Astrocyte of the spinal cord (primary cell): ENCODE data around the gene FES.

Experiments
- DNase-seq: peaks from one replicate; pipeline ENCODE4 v3.0.0; 2011; ENCODE audit warnings: low read depth, low spot score
- H3K4me3 ChIP-seq: 2 replicates; pipeline ENCODE4 v1.5.1; 2011; ENCODE audit warnings: low read depth, mild to moderate bottlenecking, low read length, moderate library complexity
- CTCF ChIP-seq: IDR thresholded peaks from 2 replicates; pipeline ENCODE4 v1.5.1; 2012; ENCODE audit warnings: low read depth, mild to moderate bottlenecking, low read length, inconsistent platforms
- in situ Hi-C: cut with HindIII; loops from 2 replicates; pipeline ENCODE4 v1.10.0; 2017; ENCODE audit warnings: low sequenced_read_pairs

The FES gene

DNA sequence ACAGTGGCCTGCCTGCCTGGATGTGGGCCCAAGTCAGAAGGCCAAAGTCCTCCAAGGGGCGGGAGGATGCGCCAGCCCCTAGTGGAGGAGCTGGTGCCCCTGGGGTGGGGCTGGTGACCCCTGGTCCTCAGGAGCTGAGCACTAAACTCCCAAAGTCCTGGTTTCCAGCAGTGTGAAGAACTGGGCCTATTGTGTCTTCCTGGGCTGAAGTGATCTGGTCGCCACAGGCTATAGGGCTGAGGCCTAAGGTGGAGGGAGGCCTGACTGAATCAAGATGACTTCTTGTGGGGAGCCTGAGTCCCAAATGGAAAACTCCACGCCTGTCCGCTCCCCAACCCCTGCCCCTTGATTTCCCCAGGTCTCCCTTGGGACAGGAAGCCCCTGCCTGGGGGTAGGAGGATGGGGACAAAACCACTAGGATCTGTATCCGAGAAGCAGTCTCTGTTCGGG is 753 bp upstream of the FES start:
- H3K4me3 ChIP-seq: no peak overlapping the region
- in situ Hi-C loops: no loop called here
- no peak for DNase-seq
- TF ChIP-seq CTCF: no peak

- H3K4me3 ChIP-seq: peak overlapping the region; percentile 39
- in situ Hi-C loops: no loop called here
- TF ChIP-seq CTCF: no peak
- no peak for DNase-seq
Observed at GRCh38 chr15:90884719-90885431, 571 bp downstream of the FES start.

- H3K4me3 ChIP-seq: no peak overlapping the region
- peak; percentile 66 for DNase-seq
- in situ Hi-C loops: no loop called here
- peak; percentile 98 for TF ChIP-seq CTCF
Observed at GRCh38 chr15:90885432-90886290, 1.4 kb downstream of the FES start.

DNA sequence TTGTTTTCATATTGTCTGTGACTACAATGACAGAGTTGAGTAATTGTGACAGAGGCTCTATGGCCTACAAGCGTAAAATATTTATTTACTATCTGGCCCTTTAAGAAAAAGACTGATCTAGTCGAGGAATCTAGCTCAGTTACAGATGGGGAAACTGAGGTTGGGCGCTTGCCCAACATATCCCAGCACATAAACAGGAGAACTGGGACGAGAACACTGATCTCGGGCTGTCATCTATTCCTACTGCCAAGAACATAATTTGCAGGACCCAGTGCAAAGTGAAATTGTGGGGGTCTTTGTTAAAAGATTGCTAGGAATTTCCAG is 1.9 kb downstream of the FES start:
- H3K4me3 ChIP-seq: no peak overlapping the region
- no peak for DNase-seq
- TF ChIP-seq CTCF: no peak
- in situ Hi-C loops: no loop called here

DNA sequence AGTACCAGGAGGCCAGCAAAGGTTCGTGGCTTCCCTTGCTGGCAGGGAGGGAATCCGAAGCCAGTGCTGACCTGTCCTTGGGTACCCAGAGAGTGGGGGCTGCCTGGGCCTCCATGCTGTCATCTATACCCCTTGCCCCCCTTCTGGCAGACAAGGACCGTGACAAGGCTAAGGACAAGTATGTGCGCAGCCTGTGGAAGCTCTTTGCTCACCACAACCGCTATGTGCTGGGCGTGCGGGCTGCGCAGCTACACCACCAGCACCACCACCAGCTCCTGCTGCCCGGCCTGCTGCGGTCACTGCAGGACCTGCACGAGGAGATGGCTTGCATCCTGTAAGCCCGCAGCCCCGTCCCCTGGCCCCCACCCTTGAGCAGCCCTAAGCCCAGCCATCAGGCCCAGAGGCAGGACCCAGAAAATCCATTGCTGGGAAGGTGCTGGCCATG is 2.8 kb downstream of the FES start:
- TF ChIP-seq CTCF: no peak
- no peak for DNase-seq
- in situ Hi-C loops: no loop called here
- no peak overlapping the region for H3K4me3 ChIP-seq

DNA sequence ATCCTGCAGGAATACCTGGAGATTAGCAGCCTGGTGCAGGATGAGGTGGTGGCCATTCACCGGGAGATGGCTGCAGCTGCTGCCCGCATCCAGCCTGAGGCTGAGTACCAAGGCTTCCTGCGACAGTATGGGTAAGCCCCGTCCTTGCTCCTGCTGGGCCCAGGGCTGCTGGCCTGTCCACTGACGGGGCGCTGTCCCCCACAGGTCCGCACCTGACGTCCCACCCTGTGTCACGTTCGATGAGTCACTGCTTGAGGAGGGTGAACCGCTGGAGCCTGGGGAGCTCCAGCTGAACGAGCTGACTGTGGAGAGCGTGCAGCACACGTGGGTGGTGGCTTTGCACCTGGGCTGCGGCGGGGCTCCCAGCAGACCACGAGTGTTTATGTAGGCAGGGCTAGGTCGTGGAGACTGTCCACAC is 5.0 kb downstream of the FES start:
- in situ Hi-C loops: no loop called here
- H3K4me3 ChIP-seq: no peak overlapping the region
- no peak for TF ChIP-seq CTCF
- DNase-seq: no peak
